ENCODE results near the gene SERPINA1. TPM values are rescaled to one million over a fixed set of nuclear protein-coding genes. Genes with fewer than 3 reads are reported as not detected.

The SERPINA1 gene
- total and polyA plus RNA-seq, 4 donors: 10,220 to 47,972 (median 25,583) TPM

DNA sequence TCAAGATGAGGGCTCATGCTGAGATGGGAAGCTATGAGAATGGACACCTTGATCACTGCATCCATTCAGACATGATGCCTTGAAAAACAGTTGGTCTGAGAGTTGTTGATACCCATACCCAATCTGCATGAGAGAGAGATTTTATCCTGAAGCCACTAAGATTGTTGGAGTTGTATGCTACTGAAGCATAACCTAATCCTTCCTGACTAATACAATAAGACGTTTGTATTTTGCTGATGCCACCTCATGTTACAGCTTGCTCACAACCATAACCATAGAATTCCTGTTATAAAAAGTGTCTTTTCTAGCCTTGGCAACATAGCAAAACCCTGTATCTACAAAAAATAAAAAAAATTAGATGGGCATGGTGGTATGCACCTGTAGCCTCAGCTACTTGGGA, 12.7 kb upstream of the SERPINA1 start:
- peaks cover 6 to 10% (median 8%) of the 10 kb centered on the region in 4 donors for H3K4me1 ChIP-seq (ENCODE audit: control insufficient read depth in 4 of 4, insufficient read depth in 4 of 4, low read length in 3 of 4)
- no peaks in the 10 kb centered on the region for H3K27me3 ChIP-seq (ENCODE audit: control insufficient read depth in 4 of 4, insufficient read depth in 4 of 4, low read length in 3 of 4)
- WGBS: 87% methylated on average over 1 of the region's 1 CpG
- no peaks in the 10 kb centered on the region for H3K9me3 ChIP-seq (ENCODE audit: control insufficient read depth in 4 of 4, low read length in 3 of 4)
- no peak overlapping the region for H3K27ac ChIP-seq (ENCODE audit: low read depth in 1 of 2, low read length in 2 of 2)
- TF ChIP-seq, protein P1, sequence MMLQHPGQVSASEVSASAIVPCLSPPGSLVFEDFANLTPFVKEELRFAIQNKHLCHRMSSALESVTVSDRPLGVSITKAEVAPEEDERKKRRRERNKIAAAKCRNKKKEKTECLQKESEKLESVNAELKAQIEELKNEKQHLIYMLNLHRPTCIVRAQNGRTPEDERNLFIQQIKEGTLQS (IDR thresholded peaks at IDR 0.05): no peak
- TF ChIP-seq FOXA2 (IDR thresholded peaks at IDR 0.05) (no peak), YY1 (IDR thresholded peaks at IDR 0.05) (no peak), JUND (IDR thresholded peaks at IDR 0.05) (no peak), HNF4A (conservative IDR thresholded peaks at IDR 0.05) (no peak), RXRA (IDR thresholded peaks at IDR 0.05) (no peak), EGR1 (IDR thresholded peaks at IDR 0.05; ENCODE audit: low read depth in 2 of 2) (no peak), ZBTB33 (IDR thresholded peaks at IDR 0.05) (no peak), TAF1 (conservative IDR thresholded peaks at IDR 0.05) (no peak), RAD21 (IDR thresholded peaks at IDR 0.05) (no peak), FOXA1 (IDR thresholded peaks at IDR 0.05) (no peak)
- TF ChIP-seq, protein P2, sequence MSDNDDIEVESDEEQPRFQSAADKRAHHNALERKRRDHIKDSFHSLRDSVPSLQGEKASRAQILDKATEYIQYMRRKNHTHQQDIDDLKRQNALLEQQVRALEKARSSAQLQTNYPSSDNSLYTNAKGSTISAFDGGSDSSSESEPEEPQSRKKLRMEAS (IDR thresholded peaks at IDR 0.05): no peak
- H3K9ac ChIP-seq (ENCODE audit: low read depth in 1 of 2, low read length in 2 of 2): no peak overlapping the region
- no peak for DNase-seq (ENCODE audit: low spot score)
- no peaks in the 10 kb centered on the region for H3K36me3 ChIP-seq (ENCODE audit: control insufficient read depth in 4 of 4, insufficient read depth in 3 of 4, low read depth in 1 of 4, low read length in 3 of 4)
- no peak overlapping the region for H3K4me3 ChIP-seq (ENCODE audit: low read depth in 1 of 3, low read length in 3 of 3)

- Histone ChIP-seq H3K36me3 (ENCODE audit: control insufficient read depth in 4 of 4, insufficient read depth in 3 of 4, low read depth in 1 of 4, low read length in 3 of 4) (no peaks in the 10 kb centered on the region), H3K9ac (ENCODE audit: low read depth in 1 of 2, low read length in 2 of 2) (no peak overlapping the region), H3K9me3 (ENCODE audit: control insufficient read depth in 4 of 4, low read length in 3 of 4) (no peaks in the 10 kb centered on the region), H3K27ac (ENCODE audit: low read depth in 1 of 2, low read length in 2 of 2) (no peak overlapping the region), H3K4me3 (ENCODE audit: low read depth in 1 of 3, low read length in 3 of 3) (no peak overlapping the region), H3K27me3 (ENCODE audit: control insufficient read depth in 4 of 4, insufficient read depth in 4 of 4, low read length in 3 of 4) (no peaks in the 10 kb centered on the region), H3K4me1 (ENCODE audit: control insufficient read depth in 4 of 4, insufficient read depth in 4 of 4, low read length in 3 of 4) (peaks cover 7 to 15% (median 13%) of the 10 kb centered on the region in 4 donors)
- DNase-seq (ENCODE audit: low spot score): no peak
- WGBS: 87% methylated on average over 3 of the region's 3 CpGs
- TF ChIP-seq GABPA (IDR thresholded peaks at IDR 0.05 in 1 of 2, conservative IDR thresholded peaks at IDR 0.05 in 1 of 2): no peak
These were observed 12.0 kb upstream of the SERPINA1 start for GRCh38 chr14:94400422-94400841.

DNA sequence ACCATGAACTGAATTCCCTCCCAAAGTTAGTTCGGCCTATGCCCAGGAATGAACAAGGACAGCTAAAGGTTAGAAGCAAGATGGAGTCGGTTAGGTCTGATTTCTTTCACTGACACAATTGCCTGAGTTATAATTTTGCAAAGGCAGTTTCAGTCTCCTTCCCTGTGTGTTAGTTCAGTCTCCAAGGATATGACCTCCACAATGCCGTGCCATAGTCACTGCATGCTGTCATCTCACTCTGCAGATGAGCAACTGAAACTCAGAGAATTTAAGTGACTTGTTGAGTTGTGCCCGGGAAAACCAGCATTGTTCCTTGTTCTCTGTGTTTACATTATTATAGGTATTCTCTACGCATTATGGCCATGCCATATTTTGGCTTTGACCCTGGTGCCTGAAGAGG, 10.1 kb upstream of the SERPINA1 start:
- Histone ChIP-seq H3K9ac (ENCODE audit: low read depth in 1 of 2, low read length in 2 of 2) (no peak overlapping the region), H3K36me3 (ENCODE audit: control insufficient read depth in 4 of 4, insufficient read depth in 3 of 4, low read depth in 1 of 4, low read length in 3 of 4) (no peaks in the 10 kb centered on the region), H3K27ac (ENCODE audit: low read depth in 1 of 2, low read length in 2 of 2) (no peak overlapping the region), H3K27me3 (ENCODE audit: control insufficient read depth in 4 of 4, insufficient read depth in 4 of 4, low read length in 3 of 4) (no peaks in the 10 kb centered on the region), H3K4me1 (ENCODE audit: control insufficient read depth in 4 of 4, insufficient read depth in 4 of 4, low read length in 3 of 4) (peaks cover 7 to 34% (median 30%) of the 10 kb centered on the region in 4 donors), H3K9me3 (ENCODE audit: control insufficient read depth in 4 of 4, low read length in 3 of 4) (no peaks in the 10 kb centered on the region), H3K4me3 (ENCODE audit: low read depth in 1 of 3, low read length in 3 of 3) (no peak overlapping the region)
- 91% methylated on average over 5 of the region's 5 CpGs for WGBS
- no peak for TF ChIP-seq NR2F2 (IDR thresholded peaks at IDR 0.05)
- TF ChIP-seq, protein P1 (IDR thresholded peaks at IDR 0.05): no peak
- TF ChIP-seq YY1 (IDR thresholded peaks at IDR 0.05): no peak
- TF ChIP-seq RXRA (IDR thresholded peaks at IDR 0.05): no peak
- TF ChIP-seq JUND (IDR thresholded peaks at IDR 0.05): no peak
- no peak for TF ChIP-seq RAD21 (IDR thresholded peaks at IDR 0.05)
- no peak for TF ChIP-seq SP1 (IDR thresholded peaks at IDR 0.05)
- no peak for TF ChIP-seq FOXA2 (IDR thresholded peaks at IDR 0.05)
- no peak for TF ChIP-seq EGR1 (IDR thresholded peaks at IDR 0.05; ENCODE audit: low read depth in 2 of 2)
- no peak for TF ChIP-seq CTCF (IDR thresholded peaks at IDR 0.05; ENCODE audit: low read depth, low read length, missing input control)
- TF ChIP-seq, protein P2 (IDR thresholded peaks at IDR 0.05): no peak
- no peak for TF ChIP-seq GABPA (IDR thresholded peaks at IDR 0.05 in 1 of 2, conservative IDR thresholded peaks at IDR 0.05 in 1 of 2)
- no peak for DNase-seq (ENCODE audit: low spot score)
